ENCODE data around the gene SACM1L.

- TF ChIP-seq, protein P1, sequence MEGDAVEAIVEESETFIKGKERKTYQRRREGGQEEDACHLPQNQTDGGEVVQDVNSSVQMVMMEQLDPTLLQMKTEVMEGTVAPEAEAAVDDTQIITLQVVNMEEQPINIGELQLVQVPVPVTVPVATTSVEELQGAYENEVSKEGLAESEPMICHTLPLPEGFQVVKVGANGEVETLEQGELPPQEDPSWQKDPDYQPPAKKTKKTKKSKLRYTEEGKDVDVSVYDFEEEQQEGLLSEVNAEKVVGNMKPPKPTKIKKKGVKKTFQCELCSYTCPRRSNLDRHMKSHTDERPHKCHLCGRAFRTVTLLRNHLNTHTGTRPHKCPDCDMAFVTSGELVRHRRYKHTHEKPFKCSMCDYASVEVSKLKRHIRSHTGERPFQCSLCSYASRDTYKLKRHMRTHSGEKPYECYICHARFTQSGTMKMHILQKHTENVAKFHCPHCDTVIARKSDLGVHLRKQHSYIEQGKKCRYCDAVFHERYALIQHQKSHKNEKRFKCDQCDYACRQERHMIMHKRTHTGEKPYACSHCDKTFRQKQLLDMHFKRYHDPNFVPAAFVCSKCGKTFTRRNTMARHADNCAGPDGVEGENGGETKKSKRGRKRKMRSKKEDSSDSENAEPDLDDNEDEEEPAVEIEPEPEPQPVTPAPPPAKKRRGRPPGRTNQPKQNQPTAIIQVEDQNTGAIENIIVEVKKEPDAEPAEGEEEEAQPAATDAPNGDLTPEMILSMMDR (IDR thresholded peaks at IDR 0.05) = no peak
- TF ChIP-seq EP300 (IDR thresholded peaks at IDR 0.05) = no peak
Measured at GRCh38 chr3:45765266-45765851, 76.2 kb downstream of the SACM1L start.

Data from tibial nerve (tissue), 4 donors.